ENCODE results near the gene ZBTB8OS.
"Not testable (repeated sequence)": the region's sequence is repeated elsewhere in the genome, so short reads cannot be mapped to it uniquely, and the experiment has no call there.

ZBTB8OS gene

DNA sequence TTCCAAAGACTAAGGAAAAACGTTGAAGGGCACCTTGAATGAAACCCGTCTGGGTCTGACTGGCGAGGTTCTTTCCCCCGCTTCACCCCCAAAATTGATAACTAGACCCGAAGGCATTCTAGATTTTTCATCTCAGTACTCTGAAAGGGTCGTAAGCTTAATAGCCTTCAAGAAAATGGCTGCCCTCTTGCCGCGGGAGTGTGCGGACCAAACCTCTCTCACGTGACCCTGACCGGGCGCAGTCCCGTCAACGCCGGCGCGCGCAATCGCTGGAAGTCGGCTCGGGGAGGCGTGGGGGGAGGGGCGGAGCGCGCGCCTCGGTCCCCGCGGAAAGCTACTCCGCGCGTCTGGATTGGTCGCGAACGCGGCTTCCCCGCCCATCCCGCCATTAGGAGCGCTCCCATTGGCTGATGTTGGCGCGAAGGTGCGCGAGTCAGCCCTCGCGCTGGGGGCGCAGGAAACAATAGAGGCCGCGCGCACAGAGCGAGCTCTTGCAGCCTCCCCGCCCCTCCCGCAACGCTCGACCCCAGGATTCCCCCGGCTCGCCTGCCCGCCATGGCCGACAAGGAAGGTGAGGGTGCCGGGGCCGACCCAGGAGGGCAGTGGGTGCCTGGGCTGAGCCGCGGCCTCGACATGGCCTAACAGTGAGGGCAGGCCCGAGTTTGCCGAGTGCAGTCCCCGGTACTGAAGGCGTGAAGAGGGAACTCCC lies 556 bp upstream of the ZBTB8OS start, which contains the start of gene RBBP4:
Gene RBBP4, plus strand, starts transcription at position 457 of the 709 bp plus-strand sequence. Its CDS starts 99 bp downstream, at position 556.
- DNase-seq (ENCODE audit: low spot score) = peak; percentile 97

DNA sequence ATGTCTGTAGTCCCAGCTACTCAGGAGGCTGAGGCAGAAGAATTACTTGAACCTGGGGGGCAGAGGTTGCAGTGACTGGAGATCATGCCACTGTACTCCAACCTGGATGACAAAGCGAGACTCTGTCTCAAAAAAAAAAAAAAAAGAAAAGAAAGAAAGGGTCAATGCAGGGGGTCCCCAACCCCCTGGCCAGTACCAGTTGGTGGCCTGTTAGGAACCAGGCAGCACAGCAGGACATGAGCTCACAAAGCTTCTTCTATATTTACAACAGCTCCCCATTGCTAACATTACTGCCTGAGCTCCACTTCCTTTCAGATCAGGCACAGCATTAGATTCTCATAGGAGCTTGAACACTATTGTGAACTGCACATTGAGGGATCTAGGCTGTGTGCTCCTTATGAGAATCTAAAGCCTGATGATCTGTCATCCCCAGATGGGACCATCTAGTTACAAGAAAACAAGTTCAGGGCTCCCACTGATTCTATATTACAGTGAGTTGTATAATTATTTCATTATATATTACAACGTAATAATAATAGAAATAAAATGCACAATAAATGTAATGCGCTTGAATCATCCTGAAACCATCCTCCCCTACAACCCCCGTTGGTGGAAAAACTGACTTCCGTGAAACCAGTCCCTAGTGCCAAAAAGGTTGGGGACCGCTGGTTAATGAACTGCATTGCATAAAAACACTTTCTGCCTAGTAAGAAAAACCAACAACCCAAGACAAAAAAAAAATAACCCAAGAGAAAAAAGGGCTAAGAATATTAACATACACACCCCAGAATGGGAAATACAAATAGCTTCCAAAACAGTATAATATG lies 2.8 kb downstream of the ZBTB8OS start:
- DNase-seq (ENCODE audit: low spot score) = no peak

DNA sequence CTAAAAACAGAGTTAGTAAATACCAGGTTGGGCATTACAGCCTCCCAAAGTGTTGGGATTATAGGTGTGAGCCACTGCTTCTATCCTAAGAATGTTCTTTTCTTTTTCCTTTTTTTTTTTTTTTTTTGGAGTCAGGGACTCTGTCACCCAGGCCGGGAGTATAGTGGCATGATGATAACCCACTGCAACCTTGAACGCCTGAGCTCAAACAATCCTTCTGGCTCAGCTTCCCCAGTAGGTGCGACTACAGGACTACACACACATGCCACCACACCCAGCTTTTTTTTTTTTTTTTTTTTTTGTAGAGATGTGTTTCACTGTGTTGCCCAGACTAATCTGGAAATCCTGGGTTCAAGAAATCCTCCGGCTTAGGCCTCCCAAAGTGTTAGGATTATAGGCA lies 5.9 kb downstream of the ZBTB8OS start:
- DNase-seq (ENCODE audit: low spot score) = no peak

DNA sequence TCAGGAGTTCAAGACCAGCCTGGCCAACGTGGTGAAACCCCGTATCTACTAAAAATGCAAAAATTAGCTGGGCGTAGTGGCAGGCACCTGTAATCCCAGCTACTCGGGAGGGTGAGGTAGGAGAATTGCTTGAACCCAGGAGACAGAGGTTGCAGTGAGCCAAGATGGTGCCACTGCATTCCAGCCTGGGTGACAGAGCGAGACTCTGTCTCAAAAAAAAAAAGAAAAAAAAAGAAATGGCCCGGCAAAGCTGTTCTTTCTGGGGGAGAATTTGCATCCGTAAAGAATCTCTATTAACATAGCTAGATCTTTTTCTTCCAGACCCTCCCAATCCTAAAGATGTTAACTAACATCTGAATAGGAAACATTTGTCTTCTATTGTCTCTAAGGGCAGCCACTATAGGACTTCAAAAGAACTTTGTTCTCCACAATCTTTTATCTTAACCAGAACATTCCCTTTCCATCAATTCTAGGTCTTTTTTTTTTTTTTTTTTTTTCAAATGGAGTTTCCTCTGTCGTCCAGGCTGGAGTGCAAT lies 8.0 kb downstream of the ZBTB8OS start:
- not testable (repeated sequence) for DNase-seq (ENCODE audit: low spot score)

DNA sequence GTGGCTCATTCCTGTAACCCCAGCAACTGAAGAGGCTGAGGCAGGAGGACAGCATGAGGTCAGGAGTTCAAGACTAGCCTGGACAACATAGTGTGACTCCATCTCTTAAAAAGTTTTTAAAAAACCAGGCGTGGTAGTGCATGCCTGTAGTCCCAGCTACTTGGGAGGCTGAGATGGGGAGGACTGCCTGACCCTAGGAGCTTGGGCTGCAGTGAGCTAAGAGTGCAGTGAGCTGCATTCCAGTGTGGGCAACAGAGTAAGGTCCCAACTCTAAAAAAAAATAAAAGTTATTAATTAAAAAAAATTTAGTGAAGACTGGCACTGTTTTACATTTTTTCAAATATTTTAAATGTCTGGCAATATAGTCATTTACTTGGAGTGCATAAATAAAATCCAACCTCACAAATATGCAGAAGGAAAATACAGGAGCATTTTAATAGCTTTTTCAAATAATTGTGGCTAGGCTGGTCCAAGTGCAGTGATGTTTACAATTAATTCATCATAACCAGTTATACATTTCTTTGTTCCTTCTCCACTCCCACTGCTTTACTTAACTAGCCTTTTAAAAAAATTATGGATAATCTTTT lies 10.8 kb downstream of the ZBTB8OS start:
- no peak for DNase-seq (ENCODE audit: low spot score)

DNA sequence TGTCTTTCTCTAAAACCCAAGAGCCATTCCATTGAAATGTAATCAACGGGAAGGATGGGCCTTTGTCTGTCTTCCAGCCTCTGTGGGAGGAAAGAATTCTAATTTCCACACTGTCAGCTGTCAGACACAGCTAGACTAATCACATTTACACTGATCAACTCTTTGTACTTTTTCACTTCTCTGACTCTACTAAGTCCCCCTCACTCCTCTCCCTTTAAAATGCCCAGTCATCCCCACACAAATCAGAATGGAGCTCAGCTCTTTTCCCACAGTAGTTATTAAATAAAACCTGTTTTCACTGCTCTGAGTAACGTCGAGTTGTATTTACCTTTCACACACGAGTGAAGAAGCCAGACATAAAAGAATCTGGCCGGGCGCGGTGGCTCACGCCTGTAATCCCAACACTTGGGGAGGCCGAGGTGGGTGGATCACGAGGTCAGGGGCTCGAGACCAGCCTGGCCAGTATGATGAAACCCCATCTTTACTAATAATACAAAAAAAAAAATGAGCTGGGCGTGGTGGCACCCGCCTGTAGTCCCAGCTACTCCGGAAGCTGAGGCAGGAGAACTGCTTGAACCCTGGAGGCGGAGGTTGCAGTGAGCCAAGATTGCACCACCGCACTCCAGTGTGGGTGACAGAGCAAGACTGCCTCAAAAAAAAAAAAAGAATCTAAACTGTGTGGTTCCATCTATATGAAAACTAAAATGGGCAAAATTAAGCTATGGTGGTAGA lies 13.3 kb downstream of the ZBTB8OS start:
- DNase-seq (ENCODE audit: low spot score) = no peak

DNA sequence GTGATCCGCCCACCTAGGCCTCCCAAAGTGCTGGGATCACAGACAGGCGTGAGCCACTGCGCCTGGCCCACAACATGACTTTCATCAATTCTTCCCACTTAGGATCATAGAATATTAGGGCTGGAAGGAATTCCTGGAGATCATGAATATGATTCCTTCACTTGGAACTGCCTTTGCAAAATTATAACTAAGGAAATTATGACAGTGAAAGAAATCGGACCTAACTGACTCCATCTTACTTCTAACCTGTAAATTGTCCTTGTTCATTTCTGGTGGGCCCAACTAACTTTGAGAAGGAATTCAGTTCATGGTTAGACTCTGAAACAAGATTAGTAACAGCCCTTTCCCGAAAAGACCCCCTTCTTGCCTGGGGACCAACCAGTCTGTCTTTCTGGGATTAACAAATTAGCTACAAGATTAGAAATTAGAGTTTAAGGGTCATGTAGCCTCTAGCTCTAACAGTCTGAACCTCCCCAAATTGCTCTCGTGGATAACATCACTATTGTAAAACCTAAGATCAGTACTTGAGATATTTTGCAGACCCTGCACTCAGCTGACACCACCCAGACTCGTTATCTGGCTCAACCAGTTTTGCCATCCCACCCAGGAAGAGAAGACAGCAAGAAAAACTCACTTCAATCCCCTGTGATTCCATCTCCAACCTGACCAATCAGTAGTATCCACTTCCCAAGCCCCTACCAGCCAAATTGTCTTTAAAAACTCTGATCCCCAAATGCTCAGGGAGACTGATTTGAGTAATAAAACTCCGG lies 14.7 kb downstream of the ZBTB8OS start:
- no peak for DNase-seq (ENCODE audit: low spot score)

DNA sequence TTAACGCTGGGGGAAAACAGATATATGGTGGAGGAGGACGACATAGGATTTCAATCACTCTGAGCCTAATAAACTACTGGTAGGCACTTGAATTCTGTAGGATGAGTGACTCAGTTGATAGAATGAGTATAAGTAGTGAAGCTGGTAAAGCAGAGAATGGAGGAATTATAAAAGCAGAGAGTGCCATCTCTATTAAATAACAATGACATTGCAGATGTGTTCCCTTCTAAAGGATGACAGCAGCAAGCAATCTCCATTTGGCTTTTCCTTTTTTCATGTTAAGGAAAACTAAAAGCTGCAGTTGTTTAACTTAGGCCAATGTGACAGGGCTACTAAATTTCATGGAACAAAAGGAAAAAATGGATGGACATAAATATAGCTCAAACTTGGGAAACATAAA lies 17.5 kb downstream of the ZBTB8OS start:
- no peak for DNase-seq (ENCODE audit: low spot score)

DNA sequence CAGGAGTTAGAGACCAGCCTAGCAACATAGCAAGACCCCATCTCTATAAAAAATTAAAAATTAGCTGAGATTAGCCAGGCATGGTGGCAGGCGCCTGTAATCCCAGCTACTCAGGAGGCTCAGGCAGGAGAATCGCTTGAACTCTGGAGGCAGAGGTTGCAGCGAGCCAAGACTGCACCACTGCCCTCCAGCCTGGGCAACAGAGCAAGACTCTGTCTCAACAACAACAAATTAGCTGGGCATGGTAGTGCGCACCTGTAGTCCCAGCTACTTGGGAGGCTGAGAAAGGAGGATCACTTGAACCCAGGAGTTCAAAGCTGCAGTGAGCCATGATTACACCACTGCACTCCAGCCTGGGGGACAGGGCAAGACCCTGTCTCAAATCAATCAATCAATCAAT lies 20.2 kb downstream of the ZBTB8OS start:
- DNase-seq (ENCODE audit: low spot score) = not testable (repeated sequence)

DNA sequence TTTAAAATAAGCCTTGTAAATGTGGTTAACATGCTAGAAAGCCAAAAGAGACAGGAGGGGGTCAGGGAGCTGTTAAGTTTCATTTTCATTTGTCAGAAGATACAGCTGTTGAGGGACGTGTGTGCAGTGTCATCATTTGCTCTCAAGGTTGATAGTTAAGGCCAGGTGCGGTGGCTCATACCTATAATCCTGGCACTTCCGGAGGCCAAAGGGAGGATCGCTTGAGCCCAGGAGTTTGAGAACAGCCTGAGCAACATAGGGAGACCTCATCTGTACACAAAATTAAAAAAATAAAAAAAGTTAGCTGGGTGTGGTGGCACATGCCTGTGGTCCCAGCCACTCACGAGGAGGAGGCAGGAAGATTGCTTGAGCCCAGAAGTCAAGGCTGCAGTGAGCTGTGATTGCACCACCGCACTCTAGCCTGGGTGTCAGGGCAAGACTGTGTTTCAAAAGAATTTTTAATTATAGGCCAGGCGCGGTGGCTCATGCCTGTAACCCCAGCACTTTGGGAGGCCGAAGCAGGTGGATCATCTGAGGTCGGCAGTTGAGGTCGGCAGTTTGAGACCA lies 22.7 kb downstream of the ZBTB8OS start:
- no peak for DNase-seq (ENCODE audit: low spot score)

DNA sequence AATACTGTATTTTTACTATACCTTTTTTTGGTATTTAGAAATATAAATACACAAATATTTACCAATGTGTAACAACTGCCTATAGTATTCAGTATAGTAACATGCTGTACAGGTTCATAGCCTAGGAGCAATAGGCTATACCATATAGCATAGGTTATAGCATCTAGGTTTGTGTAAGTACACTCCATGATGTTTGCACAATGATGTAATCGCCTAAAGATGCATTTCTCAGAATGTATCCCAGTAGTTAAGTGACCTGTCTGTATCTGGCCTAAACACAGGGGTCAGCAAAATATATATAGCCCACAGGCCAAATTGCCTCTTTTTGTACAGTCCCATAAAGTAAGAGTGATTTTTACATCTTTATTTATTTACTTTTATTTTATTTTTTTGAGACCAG lies 24.2 kb downstream of the ZBTB8OS start:
- DNase-seq (ENCODE audit: low spot score) = no peak

DNA sequence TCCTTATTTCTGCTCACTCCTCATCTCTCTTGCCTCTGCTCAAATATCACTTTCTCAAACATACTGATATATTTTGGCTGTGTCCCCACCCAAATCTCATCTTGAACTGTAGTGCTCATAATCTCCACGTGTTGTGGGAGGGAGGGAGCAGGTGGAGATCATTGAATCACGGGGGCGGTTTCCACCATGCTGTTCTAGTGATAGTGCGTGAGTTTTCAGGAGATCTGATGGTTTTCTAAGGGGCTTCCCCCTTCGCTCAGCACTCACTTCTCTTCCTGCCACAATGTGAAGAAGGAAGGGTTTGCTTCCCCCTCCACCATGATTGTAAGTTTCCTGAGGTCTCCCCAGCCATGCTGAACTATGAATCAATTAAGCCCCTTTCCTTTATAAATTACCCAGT lies 26.6 kb downstream of the ZBTB8OS start:
- DNase-seq (ENCODE audit: low spot score) = no peak

DNA sequence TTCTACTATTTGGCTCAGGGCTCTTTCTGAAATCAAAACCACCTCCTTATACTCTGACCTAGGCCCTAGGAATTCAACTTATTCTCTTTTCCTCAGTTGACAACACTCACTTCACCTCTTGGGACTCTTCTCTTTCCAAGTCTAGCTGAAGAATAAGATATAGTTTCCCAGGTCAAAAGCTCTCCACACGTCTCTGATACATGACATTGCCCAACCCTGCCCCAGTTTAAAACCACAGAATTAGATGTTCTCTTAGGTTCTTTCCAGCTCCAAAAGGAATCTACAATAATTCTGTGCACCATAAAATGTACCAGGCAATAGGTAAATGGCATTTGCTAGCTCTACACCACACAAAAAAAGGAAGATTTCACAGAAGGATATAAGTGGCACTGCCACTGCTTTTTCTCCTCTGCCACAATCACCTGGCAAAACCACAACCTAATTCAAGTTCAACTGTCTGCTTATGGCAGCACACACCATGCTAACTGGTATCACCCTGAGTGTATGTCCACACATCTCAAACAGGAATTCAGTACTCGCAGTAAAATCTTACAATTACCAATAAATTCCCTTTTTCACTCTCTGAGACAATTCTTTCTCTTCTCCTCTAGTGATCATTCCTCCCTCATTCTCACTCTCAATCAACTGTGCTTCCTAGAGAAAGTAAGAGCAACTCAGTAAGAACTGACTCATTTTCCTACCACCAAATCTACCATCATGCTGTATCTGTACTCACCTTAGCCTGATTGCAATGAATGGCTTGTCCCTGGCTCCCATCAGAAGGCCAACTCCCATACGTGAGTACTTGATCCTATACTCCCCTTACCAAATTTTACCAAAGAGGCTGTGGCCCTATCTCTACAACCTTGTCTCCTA lies 27.3 kb downstream of the ZBTB8OS start:
- no peak for DNase-seq (ENCODE audit: low spot score)

DNA sequence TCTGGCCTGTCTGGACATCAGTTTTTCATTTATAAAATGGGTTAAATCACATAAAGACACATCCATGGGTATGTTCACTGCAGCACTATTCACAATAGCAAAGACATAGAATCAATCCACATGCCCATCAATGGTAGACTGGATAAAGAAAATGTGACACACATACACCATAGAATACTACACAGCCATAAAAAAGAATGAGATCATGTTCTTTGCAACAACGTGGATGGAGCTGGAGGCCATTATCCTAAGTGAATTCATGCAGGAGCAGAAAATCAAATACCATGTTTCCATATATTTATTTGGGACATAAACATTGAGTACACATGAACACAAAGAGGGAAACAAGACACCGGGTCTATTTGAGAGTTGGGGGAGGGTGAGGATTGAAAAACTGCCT lies 28.1 kb downstream of the ZBTB8OS start:
- no peak for DNase-seq (ENCODE audit: low spot score)

DNA sequence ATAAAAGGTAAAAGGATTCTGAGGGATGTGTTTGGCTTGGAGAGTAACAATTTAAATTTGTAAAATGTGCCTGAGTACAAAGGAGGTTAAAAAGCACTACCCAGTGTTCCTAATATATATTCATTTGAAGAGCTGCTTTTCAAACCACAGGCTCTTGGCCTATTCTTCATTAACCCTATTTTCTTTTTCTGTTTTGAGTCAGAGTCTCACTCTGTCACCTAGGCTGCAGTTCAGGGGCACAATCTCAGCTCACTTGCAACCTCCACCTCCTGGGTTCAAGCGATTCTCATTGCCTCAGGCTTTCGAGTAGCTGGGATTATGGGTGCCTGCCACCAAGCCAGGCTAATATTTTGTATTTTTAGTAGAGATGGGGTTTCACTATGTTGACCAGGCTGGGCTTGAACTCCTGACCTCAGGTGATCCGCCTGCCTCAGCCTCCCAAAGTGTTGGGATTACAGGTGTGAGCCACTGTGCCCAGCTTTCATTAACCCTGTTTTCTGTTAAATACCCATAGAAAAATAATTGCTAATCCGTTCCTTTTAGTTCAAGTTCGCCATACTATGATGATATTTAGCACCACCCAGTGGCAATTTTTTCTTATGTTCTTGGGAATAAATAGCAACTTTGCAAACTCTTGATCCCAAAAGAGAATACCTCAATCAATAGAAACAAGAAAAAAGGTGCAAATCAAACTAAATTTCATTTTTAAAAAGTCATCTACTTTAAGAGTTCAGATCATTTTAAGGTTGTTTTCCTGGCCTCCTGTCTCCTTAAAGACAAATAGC lies 30.5 kb downstream of the ZBTB8OS start:
- no peak for DNase-seq (ENCODE audit: low spot score)

DNA sequence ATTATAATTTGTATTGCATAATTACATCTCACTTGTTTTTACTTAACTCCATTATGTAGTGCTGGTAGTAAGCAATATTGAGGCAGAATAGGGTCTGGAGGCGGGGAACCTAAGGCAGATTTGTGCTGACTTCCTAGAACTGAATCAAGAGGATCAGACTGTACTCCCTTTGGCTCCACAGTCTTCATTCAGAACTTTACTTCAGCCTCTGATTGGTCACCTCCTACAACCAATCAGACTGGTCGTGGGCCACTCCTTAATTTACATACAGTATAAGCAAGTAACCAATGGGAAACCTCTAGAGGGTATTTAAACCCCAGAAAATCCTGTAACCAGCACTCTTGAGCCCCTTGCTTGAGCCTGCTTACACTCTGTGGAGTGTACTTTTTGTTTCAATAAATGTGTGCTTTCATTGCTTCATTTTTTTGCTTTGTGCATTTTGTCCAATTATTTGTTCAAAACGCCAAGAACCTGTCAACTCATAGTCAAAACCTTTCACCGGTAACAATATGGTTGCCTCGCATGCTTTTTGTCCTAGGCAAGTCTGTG lies 31.6 kb downstream of the ZBTB8OS start:
- no peak for DNase-seq (ENCODE audit: low spot score)

DNA sequence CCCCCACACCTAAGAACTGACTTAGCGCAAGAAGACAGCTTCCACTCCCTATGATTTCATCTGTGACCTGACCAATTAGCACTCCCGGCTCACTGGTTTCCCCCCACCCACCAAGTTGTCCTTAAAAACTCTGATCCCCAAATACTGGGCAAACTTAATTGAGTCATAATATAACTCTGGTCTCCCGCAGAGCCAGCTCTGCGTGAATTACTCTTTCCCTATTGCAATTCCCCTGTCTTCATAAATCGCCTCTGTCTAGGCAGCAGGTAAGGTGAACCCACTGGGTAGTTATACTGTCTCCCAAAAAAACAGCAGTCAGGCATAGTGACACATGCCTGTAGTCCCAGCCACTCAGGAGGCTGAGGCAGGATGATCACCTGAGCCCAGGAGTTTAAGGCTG lies 36.9 kb downstream of the ZBTB8OS start:
- no peak for DNase-seq (ENCODE audit: low spot score)

DNA sequence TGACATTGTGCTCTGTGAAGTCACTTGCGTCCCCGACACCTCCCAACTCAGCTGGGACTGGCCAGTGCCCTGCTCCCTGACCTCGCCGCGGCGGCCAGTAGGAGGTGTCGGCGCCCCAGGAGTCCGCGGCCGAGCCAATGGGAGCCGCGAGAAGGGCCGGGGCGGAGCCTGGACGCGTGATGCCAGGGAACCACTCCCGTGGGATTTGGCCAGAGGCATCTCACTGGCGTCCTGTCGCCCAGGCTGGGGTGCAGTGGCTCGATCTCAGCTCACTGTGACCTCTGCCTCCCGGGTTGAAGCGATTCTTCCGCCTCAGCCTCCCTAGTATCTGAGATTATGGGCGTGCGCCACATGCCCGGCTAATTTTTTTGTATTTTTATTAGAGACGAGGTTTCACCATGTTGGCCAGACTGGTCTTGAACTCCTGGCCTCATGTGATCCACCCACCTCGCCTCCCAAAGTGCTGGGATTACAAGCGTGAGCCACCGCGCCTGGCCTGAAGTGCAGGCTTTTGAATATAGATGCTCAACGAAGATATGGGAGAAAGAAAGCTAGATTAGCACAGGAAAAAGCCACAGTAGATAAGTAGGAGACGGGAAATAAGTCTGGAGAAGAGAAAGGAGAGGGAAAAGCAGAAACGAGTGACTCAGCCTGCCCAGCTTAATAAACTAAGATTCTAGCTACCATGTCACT lies 38.0 kb downstream of the ZBTB8OS start:
- DNase-seq (ENCODE audit: low spot score) = peak; percentile 21

Measured in CD4-positive, alpha-beta T cell treated with Interleukin-6 at 100 ng/mL for 8 hours (primary cell).